Ishikawa (cell line): Measurements from ENCODE around the gene PSMA2.

Source experiments
- CEBPB ChIP-seq: IDR thresholded peaks from 2 replicates; pipeline ENCODE4 v1.6.1; 2012
- CREB1 ChIP-seq: IDR thresholded peaks from 2 replicates; pipeline ENCODE4 v1.6.1; 2012; ENCODE audit warnings: low read depth
- EGR1 ChIP-seq: IDR thresholded peaks from 2 replicates; pipeline ENCODE4 v1.6.1; 2012
- EP300 ChIP-seq: IDR thresholded peaks from 2 replicates; pipeline ENCODE4 v1.6.1; 2012; ENCODE audit warnings: borderline replicate concordance
- FOXM1 ChIP-seq: IDR thresholded peaks from 2 replicates; pipeline ENCODE4 v1.6.1; 2012; ENCODE audit warnings: low read depth, borderline replicate concordance
- MAX ChIP-seq: IDR thresholded peaks from 2 replicates; pipeline ENCODE4 v1.6.1; 2012
- NFIC ChIP-seq: IDR thresholded peaks from 2 replicates; pipeline ENCODE4 v1.6.1; 2012
- RAD21 ChIP-seq: IDR thresholded peaks from 2 replicates; pipeline ENCODE4 v1.6.1; 2012; ENCODE audit warnings: low read depth
- TAF1 ChIP-seq: IDR thresholded peaks from 2 replicates; pipeline ENCODE4 v1.6.1; 2012; ENCODE audit warnings: low read depth, mild to moderate bottlenecking
- TCF12 ChIP-seq: IDR thresholded peaks from 2 replicates; pipeline ENCODE4 v1.6.1; 2012; ENCODE audit warnings: low read depth
- TEAD4 ChIP-seq: IDR thresholded peaks from 2 replicates; pipeline ENCODE4 v1.6.1; 2012
- YY1 ChIP-seq: IDR thresholded peaks from 2 replicates; pipeline ENCODE4 v1.6.1; 2012; ENCODE audit warnings: low read depth
- ZBTB7A ChIP-seq: IDR thresholded peaks from 2 replicates; pipeline ENCODE4 v1.6.1; 2012; ENCODE audit warnings: low read depth
- TF ChIP-seq, protein P1 (sequence below): IDR thresholded peaks from 2 replicates; pipeline ENCODE4 v1.6.1; 2012
- TF ChIP-seq, protein P2 (sequence below): IDR thresholded peaks from 2 replicates; pipeline ENCODE4 v1.6.1; 2012; ENCODE audit warnings: low read depth, mild to moderate bottlenecking

The PSMA2 gene

GRCh38 chr7:42907316-42907715, 24.7 kb downstream of the PSMA2 start:
- TF ChIP-seq TAF1 (no peak), ZBTB7A (no peak), TEAD4 (no peak), FOXM1 (no peak), YY1 (no peak), RAD21 (no peak)
- TF ChIP-seq, protein P1, sequence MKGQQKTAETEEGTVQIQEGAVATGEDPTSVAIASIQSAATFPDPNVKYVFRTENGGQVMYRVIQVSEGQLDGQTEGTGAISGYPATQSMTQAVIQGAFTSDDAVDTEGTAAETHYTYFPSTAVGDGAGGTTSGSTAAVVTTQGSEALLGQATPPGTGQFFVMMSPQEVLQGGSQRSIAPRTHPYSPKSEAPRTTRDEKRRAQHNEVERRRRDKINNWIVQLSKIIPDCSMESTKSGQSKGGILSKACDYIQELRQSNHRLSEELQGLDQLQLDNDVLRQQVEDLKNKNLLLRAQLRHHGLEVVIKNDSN = no peak

DNA sequence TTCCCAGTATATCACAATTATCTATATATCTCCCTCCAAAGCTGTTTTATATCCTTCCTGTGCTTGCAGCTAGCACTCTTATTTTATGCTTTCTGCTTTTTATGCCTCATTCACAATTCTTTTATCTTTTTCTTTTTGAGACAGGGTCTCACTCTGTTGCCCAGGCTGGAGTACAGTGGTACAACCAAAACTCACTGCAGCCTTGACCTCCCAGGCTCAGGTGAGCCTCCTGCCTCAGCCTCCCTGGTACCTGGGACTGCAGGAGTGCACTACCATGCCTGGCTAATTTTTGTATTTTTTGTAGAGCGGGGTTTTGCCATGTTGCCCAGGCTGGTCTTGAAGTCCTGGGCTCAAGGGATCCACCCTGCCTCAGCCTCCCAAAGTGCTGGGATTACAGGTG, 25.8 kb downstream of the PSMA2 start:
- no peak for TF ChIP-seq CREB1

- TF ChIP-seq TAF1 (no peak), CEBPB (no peak), TEAD4 (no peak), NFIC (no peak), CREB1 (no peak), ZBTB7A (no peak), TCF12 (no peak), EGR1 (no peak), FOXM1 (no peak), YY1 (no peak), MAX (no peak)
- TF ChIP-seq, protein P2, sequence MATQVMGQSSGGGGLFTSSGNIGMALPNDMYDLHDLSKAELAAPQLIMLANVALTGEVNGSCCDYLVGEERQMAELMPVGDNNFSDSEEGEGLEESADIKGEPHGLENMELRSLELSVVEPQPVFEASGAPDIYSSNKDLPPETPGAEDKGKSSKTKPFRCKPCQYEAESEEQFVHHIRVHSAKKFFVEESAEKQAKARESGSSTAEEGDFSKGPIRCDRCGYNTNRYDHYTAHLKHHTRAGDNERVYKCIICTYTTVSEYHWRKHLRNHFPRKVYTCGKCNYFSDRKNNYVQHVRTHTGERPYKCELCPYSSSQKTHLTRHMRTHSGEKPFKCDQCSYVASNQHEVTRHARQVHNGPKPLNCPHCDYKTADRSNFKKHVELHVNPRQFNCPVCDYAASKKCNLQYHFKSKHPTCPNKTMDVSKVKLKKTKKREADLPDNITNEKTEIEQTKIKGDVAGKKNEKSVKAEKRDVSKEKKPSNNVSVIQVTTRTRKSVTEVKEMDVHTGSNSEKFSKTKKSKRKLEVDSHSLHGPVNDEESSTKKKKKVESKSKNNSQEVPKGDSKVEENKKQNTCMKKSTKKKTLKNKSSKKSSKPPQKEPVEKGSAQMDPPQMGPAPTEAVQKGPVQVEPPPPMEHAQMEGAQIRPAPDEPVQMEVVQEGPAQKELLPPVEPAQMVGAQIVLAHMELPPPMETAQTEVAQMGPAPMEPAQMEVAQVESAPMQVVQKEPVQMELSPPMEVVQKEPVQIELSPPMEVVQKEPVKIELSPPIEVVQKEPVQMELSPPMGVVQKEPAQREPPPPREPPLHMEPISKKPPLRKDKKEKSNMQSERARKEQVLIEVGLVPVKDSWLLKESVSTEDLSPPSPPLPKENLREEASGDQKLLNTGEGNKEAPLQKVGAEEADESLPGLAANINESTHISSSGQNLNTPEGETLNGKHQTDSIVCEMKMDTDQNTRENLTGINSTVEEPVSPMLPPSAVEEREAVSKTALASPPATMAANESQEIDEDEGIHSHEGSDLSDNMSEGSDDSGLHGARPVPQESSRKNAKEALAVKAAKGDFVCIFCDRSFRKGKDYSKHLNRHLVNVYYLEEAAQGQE = no peak
- TF ChIP-seq, protein P1 = no peak
Observed at GRCh38 chr7:42902331-42902730, 29.6 kb downstream of the PSMA2 start.

DNA sequence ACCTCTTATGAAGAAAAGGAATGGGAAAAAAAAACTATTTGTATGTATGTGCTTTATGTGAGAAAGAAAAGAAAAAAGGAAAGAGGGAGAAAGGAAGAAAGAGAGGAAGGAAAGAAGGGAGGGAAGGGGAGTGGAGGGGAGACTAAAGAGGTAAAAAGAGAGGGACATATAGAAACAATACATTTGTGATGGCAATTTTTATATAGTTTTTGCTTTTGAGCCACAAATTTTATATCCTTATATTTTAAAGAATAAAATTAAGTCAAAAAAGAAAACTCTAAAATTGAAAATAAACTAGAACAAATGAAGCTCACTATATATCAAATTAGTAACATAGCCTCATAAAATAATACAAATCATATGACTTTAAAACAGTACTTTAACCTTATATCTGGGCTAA, 31.1 kb downstream of the PSMA2 start:
- no peak for TF ChIP-seq TCF12
- TF ChIP-seq EP300 = no peak
- TF ChIP-seq, protein P1 = no peak
- no peak for TF ChIP-seq CREB1
- TF ChIP-seq RAD21 = no peak
- no peak for TF ChIP-seq CEBPB
- no peak for TF ChIP-seq MAX
- TF ChIP-seq EGR1 = no peak
- no peak for TF ChIP-seq FOXM1
- TF ChIP-seq TEAD4 = no peak
- TF ChIP-seq ZBTB7A = no peak
- no peak for TF ChIP-seq TAF1
- TF ChIP-seq, protein P2 = no peak
- no peak for TF ChIP-seq YY1
- no peak for TF ChIP-seq NFIC

DNA sequence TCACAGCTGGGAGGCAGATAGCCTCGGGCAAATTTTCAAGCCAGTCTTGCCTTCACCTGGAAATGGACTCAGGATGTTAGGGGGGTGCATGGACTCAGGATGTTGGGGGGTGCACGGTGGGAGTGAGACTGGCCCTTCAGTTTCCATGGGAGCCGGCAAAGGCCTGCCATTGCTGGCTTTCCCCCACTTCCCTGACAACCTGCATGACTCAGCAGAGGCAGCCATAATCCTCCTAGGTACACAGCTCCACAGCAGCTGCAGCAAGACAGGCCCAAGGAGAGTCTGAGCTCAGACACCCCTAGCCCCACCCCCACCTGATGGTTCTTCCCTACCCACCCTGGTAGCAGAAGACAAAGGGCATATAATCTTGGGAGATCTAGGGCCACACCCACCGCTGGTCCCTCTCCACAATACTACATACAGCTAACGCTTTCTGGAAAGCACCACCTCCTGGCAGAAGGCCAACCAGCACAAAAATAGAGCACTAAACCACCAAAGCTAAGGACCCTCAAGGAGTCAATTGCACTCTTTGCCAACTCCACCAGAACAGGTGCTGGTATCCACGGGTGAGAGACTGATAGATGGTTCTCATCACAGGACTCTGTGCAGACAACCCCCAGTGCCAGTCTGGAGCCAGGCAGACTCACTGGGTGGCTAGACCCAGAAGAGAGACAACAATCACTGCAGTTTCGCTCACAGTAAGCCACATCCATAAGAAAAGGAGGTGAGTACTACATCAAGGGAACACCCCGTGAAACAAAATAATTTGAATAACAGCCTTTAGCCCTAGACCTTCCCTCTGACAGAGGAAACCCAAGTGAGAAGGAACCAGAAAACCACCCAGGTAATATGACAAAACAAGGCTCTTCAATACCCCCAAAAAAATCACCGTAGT, 38.4 kb downstream of the PSMA2 start:
- TF ChIP-seq TAF1 = no peak
- TF ChIP-seq CEBPB = no peak
- TF ChIP-seq, protein P1 = no peak
- TF ChIP-seq YY1 = no peak
- TF ChIP-seq MAX = no peak
- no peak for TF ChIP-seq NFIC
- TF ChIP-seq TEAD4 = no peak
- TF ChIP-seq, protein P2 = no peak
- TF ChIP-seq CREB1 = no peak
- TF ChIP-seq EP300 = no peak
- TF ChIP-seq EGR1 = no peak
- TF ChIP-seq RAD21 = no peak
